ENCODE results near the gene ARHGEF9.

- TF ChIP-seq CTCF (conservative IDR thresholded peaks at IDR 0.05; ENCODE audit: low read depth, low read length) (no peak), EZH2 (IDR thresholded peaks at IDR 0.05; ENCODE audit: low read length, unreplicated experiment) (no peak)
These were observed 30.7 kb downstream of the ARHGEF9 start for GRCh38 chrX:63754136-63754859.
